K562 (cell line): ENCODE measurements around the gene HOXB3. TPM values are rescaled to one million over a fixed set of nuclear protein-coding genes. Genes with fewer than 3 reads are reported as not detected.

Experiments
- CCNT2 ChIP-seq: IDR thresholded peaks from 2 replicates; pipeline ENCODE4 v1.6.1; 2011; ENCODE audit warnings: borderline replicate concordance, low read depth, mild to moderate bottlenecking, moderate library complexity, mixed read lengths, low read length; ENCODE audit not compliant: insufficient read length; ENCODE audit errors: extremely low read depth
- CGGBP1 ChIP-seq: fragments of 250-450 bp; sonication (Bioruptor Pico); IDR thresholded peaks from 2 replicates; pipeline ENCODE4 v1.9.0; 2021; ENCODE audit warnings: mild to moderate bottlenecking
- ETV5 ChIP-seq: sonication (generic); formaldehyde crosslinking; IDR thresholded peaks from 2 replicates; pipeline ENCODE4 v1.4.0; 2020; ENCODE audit warnings: low read depth, mild to moderate bottlenecking, missing genetic modification reagents
- PHF20 ChIP-seq: fragments of 450-650 bp; IDR thresholded peaks from 2 replicates; pipeline ENCODE4 v1.6.1; 2018; ENCODE audit not compliant: partially characterized antibody
- RBBP5 ChIP-seq: fragments of 200-600 bp; sonication (generic); IDR thresholded peaks from 2 replicates; pipeline ENCODE4 v1.6.1; 2012; ENCODE audit warnings: borderline replicate concordance, mild to moderate bottlenecking, low read length, control low read depth, inconsistent platforms; ENCODE audit not compliant: insufficient read depth, poor library complexity, severe bottlenecking
- RBFOX2 ChIP-seq: fragments of 200-400 bp; formaldehyde crosslinking; IDR thresholded peaks from 2 replicates; pipeline ENCODE4 v1.6.1; 2017; ENCODE audit warnings: low read depth, mild to moderate bottlenecking, low read length, moderate library complexity
- RHOXF2B ChIP-seq: fragments of 250-450 bp; sonication (Bioruptor Pico); conservative IDR thresholded peaks from 2 replicates; pipeline ENCODE4 v1.5.1; 2021
- SMARCB1 ChIP-seq: IDR thresholded peaks from 2 replicates; pipeline ENCODE4 v1.6.1; 2011; ENCODE audit warnings: improper control_type of control experiment, low read depth; ENCODE audit not compliant: insufficient read length
- TARDBP ChIP-seq: fragments of 450-650 bp; IDR thresholded peaks from 2 replicates; pipeline ENCODE4 v1.6.1; 2016
- ZNF740 ChIP-seq, 3 experiments: fragments of 200-800 bp in 1 of 3; sonication (Bioruptor generic) in 1 of 3; sonication (generic) in 1 of 3; formaldehyde crosslinking in 1 of 3; IDR thresholded peaks; 2 replicates each; pipeline versions ENCODE4 v1.6.1 to v1.8.0; 2016 to 2022; ENCODE audit warnings: mild to moderate bottlenecking in 2 of 3, missing compliant biosample characterization in 2 of 3, missing genetic modification characterization in 2 of 3, missing genetic modification reagents in 1 of 3
- polyA plus RNA-seq, 8 experiments: library from polyadenylated mRNA; depleted of rRNA in 4 of 8; stranded (reverse) in 5 of 8; unstranded in 3 of 8; fragments of >200 nt; fragmentation: Nextera tagmentation in 2 of 8; fragmentation: Illumina TruSeq in 1 of 8; extraction: Ambion mirVana in 2 of 8; extraction: Trizol in 1 of 8; gene quantifications; 2 replicates each; pipeline versions ENCODE4 v1.2.1 to v1.2.3, GENCODE V29; 2011 to 2014; ENCODE audit warnings: inconsistent platforms in 1 of 8, missing spikeins in 1 of 8
- total RNA-seq, 7 experiments: library from RNA; depleted of rRNA in 6 of 7; stranded (reverse); fragments of >200 nt in 6 of 7; fragmentation: Illumina TruSeq in 2 of 7; extraction: Trizol in 2 of 7; gene quantifications; 2 replicates each; pipeline versions ENCODE4 v1.2.1 to v1.2.3, GENCODE V29; 2011 to 2021; ENCODE audit warnings: low replicate concordance in 1 of 7
- TF ChIP-seq, protein P1 (sequence below), 2 experiments: fragments of 450-650 bp; formaldehyde crosslinking in 1 of 2; IDR thresholded peaks; 2 replicates each; pipeline versions ENCODE4 v1.4.0 to v1.6.1; 2014 to 2020; ENCODE audit warnings: mild to moderate bottlenecking in 2 of 2, borderline replicate concordance in 1 of 2, low read depth in 1 of 2
- TF ChIP-seq, protein P2 (sequence below): sonication (generic); formaldehyde crosslinking; IDR thresholded peaks from 2 replicates; pipeline ENCODE4 v1.8.0; 2022; ENCODE audit warnings: mild to moderate bottlenecking, missing genetic modification reagents, borderline replicate concordance

HOXB3 gene
- total and polyA plus RNA-seq, 9 of the 15 experiments (the other 6 are each of a cell fraction or from before 2014, with no cell fraction given), result 2.4 to 41.3 (median 20.2) TPM

- TF ChIP-seq ETV5 (peak; percentile 52; the same call in 1 of the 2 replicates), ZNF740 (CRISPR knock-in tag; IDR thresholded peaks at IDR 0.05) (0 out of 2 replicates have a peak, but pooled peaks have one; percentile 36), ZNF740 (tag; IDR thresholded peaks at IDR 0.05) (no peak), TARDBP (no peak), RHOXF2B (CRISPR knock-in tag) (no peak), SMARCB1 (no peak), CGGBP1 (no peak), RBFOX2 (peak; percentile 79), CCNT2 (peak; percentile 63), PHF20 (no peak), RBBP5 (peak; percentile 2)
- TF ChIP-seq, protein P1, sequence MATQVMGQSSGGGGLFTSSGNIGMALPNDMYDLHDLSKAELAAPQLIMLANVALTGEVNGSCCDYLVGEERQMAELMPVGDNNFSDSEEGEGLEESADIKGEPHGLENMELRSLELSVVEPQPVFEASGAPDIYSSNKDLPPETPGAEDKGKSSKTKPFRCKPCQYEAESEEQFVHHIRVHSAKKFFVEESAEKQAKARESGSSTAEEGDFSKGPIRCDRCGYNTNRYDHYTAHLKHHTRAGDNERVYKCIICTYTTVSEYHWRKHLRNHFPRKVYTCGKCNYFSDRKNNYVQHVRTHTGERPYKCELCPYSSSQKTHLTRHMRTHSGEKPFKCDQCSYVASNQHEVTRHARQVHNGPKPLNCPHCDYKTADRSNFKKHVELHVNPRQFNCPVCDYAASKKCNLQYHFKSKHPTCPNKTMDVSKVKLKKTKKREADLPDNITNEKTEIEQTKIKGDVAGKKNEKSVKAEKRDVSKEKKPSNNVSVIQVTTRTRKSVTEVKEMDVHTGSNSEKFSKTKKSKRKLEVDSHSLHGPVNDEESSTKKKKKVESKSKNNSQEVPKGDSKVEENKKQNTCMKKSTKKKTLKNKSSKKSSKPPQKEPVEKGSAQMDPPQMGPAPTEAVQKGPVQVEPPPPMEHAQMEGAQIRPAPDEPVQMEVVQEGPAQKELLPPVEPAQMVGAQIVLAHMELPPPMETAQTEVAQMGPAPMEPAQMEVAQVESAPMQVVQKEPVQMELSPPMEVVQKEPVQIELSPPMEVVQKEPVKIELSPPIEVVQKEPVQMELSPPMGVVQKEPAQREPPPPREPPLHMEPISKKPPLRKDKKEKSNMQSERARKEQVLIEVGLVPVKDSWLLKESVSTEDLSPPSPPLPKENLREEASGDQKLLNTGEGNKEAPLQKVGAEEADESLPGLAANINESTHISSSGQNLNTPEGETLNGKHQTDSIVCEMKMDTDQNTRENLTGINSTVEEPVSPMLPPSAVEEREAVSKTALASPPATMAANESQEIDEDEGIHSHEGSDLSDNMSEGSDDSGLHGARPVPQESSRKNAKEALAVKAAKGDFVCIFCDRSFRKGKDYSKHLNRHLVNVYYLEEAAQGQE (IDR thresholded peaks at IDR 0.05; ENCODE audit: borderline replicate concordance), result peak; percentile 5; the same call in 1 of the 2 replicates
- TF ChIP-seq, protein P1 (CRISPR knock-in tag; IDR thresholded peaks at IDR 0.05; ENCODE audit: low read depth), result no peak
- TF ChIP-seq, protein P2, sequence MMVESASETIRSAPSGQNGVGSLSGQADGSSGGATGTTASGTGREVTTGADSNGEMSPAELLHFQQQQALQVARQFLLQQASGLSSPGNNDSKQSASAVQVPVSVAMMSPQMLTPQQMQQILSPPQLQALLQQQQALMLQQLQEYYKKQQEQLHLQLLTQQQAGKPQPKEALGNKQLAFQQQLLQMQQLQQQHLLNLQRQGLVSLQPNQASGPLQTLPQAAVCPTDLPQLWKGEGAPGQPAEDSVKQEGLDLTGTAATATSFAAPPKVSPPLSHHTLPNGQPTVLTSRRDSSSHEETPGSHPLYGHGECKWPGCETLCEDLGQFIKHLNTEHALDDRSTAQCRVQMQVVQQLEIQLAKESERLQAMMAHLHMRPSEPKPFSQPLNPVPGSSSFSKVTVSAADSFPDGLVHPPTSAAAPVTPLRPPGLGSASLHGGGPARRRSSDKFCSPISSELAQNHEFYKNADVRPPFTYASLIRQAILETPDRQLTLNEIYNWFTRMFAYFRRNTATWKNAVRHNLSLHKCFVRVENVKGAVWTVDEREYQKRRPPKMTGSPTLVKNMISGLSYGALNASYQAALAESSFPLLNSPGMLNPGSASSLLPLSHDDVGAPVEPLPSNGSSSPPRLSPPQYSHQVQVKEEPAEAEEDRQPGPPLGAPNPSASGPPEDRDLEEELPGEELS (CRISPR knock-in tag), result no peak
These were observed 13.3 kb downstream of the HOXB3 start (continued) for GRCh38 chr17:48576479-48577309.
